Esophagus muscularis mucosa (tissue), 4 donors: Measurements from ENCODE around the gene MPRIP. TPM values are rescaled to one million over a fixed set of nuclear protein-coding genes. Genes with fewer than 3 reads are reported as not detected.

ENCODE experiments used
- DNase-seq: peaks from one replicate; pipeline ENCODE4 v3.0.0-alpha.2; 2017; ENCODE audit errors: extremely low spot score
- H3K27ac ChIP-seq, 4 donors: fragments of 200-600 bp; sonication (generic); replicated peaks in 1 of 4; 1 replicate in 3 of 4; 2 replicates in 1 of 4; pipeline ENCODE4 v1.5.1; 2016 to 2019; ENCODE audit warnings: mild to moderate bottlenecking in 1 of 4
- H3K27me3 ChIP-seq, 4 donors: fragments of 200-600 bp; sonication (generic); one replicate each; pipeline versions ENCODE4 v1.5.1 to v1.6.0; 2016 to 2019
- H3K36me3 ChIP-seq, 4 donors: fragments of 200-600 bp; sonication (generic); one replicate each; pipeline ENCODE4 v1.5.1; 2016 to 2019
- H3K4me1 ChIP-seq, 4 donors: fragments of 200-600 bp; sonication (generic); one replicate each; pipeline ENCODE4 v1.5.1; 2016 to 2019
- H3K4me3 ChIP-seq, 4 donors: fragments of 200-600 bp; sonication (generic); 1 replicate in 2 of 4; 2 replicates in 2 of 4; pipeline ENCODE4 v1.5.1; 2016 to 2019; ENCODE audit warnings: mild to moderate bottlenecking in 4 of 4, moderate library complexity in 1 of 4
- H3K9me3 ChIP-seq, 4 donors: fragments of 200-600 bp; sonication (generic); 1 replicate in 3 of 4; 2 replicates in 1 of 4; pipeline ENCODE4 v1.5.1; 2016 to 2019
- EP300 ChIP-seq: sonication (generic); formaldehyde crosslinking; IDR thresholded peaks from one replicate; pipeline ENCODE4 v1.6.1; 2017; ENCODE audit warnings: antibody characterized with exemption
- POLR2A ChIP-seq: fragments of 450-650 bp; IDR thresholded peaks from one replicate; pipeline ENCODE4 v1.6.1; 2017; ENCODE audit warnings: antibody characterized with exemption, moderate library complexity, mild to moderate bottlenecking, low read depth
- POLR2AphosphoS5 ChIP-seq, 2 donors: sonication (generic); formaldehyde crosslinking; IDR thresholded peaks; one replicate each; pipeline ENCODE4 v1.6.1; 2017; ENCODE audit warnings: antibody characterized with exemption in 2 of 2
- WGBS: methylation state at CpG from one replicate; pipeline ENCODE4 v1.1.5; 2018; 5-methylcytosine and 5-hydroxymethylcytosine counted together
- intact Hi-C: fragments of 100-400 bp; cut with DNase I; formaldehyde crosslinking; loops from one replicate; pipeline ENCODE4 v1.15.1; 2023
- total RNA-seq, 4 donors: library from RNA; depleted of rRNA; stranded (reverse); fragments of >200 nt; gene quantifications; one replicate each; pipeline versions ENCODE4 v1.1.0 to v1.2.1, GENCODE V29; 2016
- TF ChIP-seq, protein P1 (sequence below), 3 experiments: fragments of 200-600 bp in 2 of 3; fragments of 450-650 bp in 1 of 3; sonication (generic) in 2 of 3; IDR thresholded peaks; one replicate each; pipeline ENCODE4 v1.5.1; 2017 to 2019; ENCODE audit warnings: antibody characterized with exemption in 3 of 3, mild to moderate bottlenecking in 2 of 3, moderate library complexity in 1 of 3

MPRIP gene
- total RNA-seq, 4 donors from 2014 or later: 108 to 194 (median 129) TPM

DNA sequence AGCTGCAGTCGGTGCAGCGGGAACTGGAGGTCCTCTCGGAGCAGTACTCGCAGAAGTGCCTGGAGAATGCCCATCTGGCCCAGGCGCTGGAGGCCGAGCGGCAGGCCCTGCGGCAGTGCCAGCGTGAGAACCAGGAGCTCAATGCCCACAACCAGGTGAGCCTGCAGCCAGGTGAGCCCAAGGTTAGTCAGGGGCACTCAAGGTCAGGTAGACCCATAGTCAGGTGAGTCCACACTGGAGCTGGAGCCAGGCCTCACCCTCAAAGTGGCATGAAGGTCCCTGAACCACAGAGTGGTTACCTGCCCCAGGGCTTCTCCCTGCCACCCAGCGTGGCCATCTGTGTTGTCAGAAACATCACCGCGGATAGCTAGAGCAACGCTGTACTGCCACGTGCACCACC is 131.7 kb downstream of the MPRIP start:
- TF ChIP-seq, protein P1, sequence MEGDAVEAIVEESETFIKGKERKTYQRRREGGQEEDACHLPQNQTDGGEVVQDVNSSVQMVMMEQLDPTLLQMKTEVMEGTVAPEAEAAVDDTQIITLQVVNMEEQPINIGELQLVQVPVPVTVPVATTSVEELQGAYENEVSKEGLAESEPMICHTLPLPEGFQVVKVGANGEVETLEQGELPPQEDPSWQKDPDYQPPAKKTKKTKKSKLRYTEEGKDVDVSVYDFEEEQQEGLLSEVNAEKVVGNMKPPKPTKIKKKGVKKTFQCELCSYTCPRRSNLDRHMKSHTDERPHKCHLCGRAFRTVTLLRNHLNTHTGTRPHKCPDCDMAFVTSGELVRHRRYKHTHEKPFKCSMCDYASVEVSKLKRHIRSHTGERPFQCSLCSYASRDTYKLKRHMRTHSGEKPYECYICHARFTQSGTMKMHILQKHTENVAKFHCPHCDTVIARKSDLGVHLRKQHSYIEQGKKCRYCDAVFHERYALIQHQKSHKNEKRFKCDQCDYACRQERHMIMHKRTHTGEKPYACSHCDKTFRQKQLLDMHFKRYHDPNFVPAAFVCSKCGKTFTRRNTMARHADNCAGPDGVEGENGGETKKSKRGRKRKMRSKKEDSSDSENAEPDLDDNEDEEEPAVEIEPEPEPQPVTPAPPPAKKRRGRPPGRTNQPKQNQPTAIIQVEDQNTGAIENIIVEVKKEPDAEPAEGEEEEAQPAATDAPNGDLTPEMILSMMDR (IDR thresholded peaks at IDR 0.05): no peak
- TF ChIP-seq EP300 (no peak), POLR2A (no peak), POLR2AphosphoS5 (IDR thresholded peaks at IDR 0.05) (no peak)
- Histone ChIP-seq H3K27me3 (no peaks in the 10 kb centered on the region), H3K4me3 (no peak overlapping the region), H3K4me1 (peaks cover 0 to 22% (median 10%) of the 10 kb centered on the region in 4 donors), H3K36me3 (peaks cover 55 to 98% (median 82%) of the 10 kb centered on the region in 4 donors), H3K27ac (no peak overlapping the region), H3K9me3 (no peaks in the 10 kb centered on the region)
- 95% methylated on average over 5 of the region's 14 CpGs for WGBS
- no peak for DNase-seq
- intact Hi-C loops: no loop called here

DNA sequence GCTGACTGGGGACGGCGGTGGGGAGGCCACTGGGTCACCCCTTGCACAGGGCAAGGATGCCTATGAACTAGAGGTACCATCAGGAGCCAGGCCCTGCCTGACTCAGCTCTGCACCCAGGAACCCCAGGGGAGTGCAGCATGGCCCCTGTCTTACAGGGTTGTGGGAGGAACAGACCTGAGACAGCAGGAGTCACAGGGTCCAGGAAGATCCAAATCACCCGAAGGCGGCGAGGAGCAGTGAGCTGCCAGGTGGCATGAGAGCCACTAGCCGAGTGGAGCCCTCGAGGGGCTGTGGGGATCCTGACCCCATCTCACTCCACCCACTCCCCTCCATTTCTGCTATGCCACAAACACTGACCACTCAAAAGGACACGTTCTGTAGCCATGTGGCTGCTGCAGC is 133.1 kb downstream of the MPRIP start:
- peaks cover 65 to 100% (median 94%) of the 10 kb centered on the region in 4 donors for H3K36me3 ChIP-seq
- no peak overlapping the region for H3K27ac ChIP-seq
- H3K27me3 ChIP-seq: no peaks in the 10 kb centered on the region
- intact Hi-C loops: no loop called here
- H3K4me1 ChIP-seq: peaks cover 0 to 27% (median 9%) of the 10 kb centered on the region in 4 donors
- WGBS: 97% methylated on average over 5 of the region's 8 CpGs
- H3K4me3 ChIP-seq: no peak overlapping the region
- no peaks in the 10 kb centered on the region for H3K9me3 ChIP-seq
- no peak for DNase-seq
- TF ChIP-seq, protein P1 (IDR thresholded peaks at IDR 0.05): no peak
- TF ChIP-seq POLR2A (no peak), POLR2AphosphoS5 (IDR thresholded peaks at IDR 0.05) (no peak), EP300 (no peak)

DNA sequence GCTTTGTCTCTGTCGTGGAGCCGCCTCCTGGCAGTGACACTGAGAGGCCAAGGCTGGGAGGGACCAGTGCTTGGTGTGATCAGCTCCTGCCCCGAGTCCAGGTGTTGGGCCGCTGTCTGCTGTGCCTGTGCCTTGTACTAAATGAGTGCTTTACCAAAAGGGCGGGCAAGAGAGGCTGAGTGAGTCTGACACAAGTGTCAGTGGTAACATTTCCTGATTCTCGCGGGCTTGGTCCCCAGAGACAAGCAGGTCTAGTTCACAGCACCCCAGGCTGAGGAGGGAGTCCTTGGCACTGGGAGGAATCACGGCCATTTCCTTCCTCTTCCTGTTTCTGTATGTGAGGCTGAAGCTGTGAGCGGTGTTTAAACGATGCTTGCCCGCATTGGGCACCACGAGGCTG is 133.7 kb downstream of the MPRIP start:
- Histone ChIP-seq H3K27ac (no peak overlapping the region), H3K9me3 (no peaks in the 10 kb centered on the region), H3K27me3 (no peaks in the 10 kb centered on the region), H3K4me3 (no peak overlapping the region), H3K4me1 (peaks cover 0 to 26% (median 7%) of the 10 kb centered on the region in 4 donors), H3K36me3 (peaks cover 70 to 100% (median 98%) of the 10 kb centered on the region in 4 donors)
- intact Hi-C loops: no loop called here
- TF ChIP-seq, protein P1 (IDR thresholded peaks at IDR 0.05): no peak
- TF ChIP-seq POLR2AphosphoS5 (IDR thresholded peaks at IDR 0.05) (no peak), EP300 (no peak), POLR2A (no peak)
- WGBS: 80% methylated on average over 5 of the region's 12 CpGs
- DNase-seq: no peak

DNA sequence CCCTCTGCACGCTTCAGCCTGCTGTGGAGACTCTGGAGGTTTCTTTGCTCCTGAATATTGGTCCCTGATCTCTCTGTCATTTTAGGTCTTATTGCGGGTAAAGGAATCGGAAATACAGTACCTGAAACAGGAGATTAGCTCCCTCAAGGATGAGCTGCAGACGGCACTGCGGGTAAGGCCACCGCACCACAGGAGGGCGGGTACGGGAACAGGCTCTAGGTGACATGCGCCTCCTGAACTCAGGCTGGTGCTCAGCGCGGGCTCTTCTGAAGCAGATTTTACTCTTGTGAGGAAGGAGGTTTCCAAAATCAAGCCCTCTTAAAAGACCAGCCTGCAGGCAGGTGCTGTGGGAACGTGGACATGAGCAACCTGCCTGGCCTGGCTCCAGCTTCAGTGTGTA is 134.1 kb downstream of the MPRIP start:
- TF ChIP-seq, protein P1 (IDR thresholded peaks at IDR 0.05): no peak
- TF ChIP-seq POLR2A (no peak), EP300 (no peak), POLR2AphosphoS5 (IDR thresholded peaks at IDR 0.05) (no peak)
- Histone ChIP-seq H3K27me3 (no peaks in the 10 kb centered on the region), H3K9me3 (no peaks in the 10 kb centered on the region), H3K27ac (no peak overlapping the region), H3K4me1 (peaks cover 0 to 26% (median 7%) of the 10 kb centered on the region in 4 donors), H3K36me3 (peaks cover 74 to 100% (median 100%) of the 10 kb centered on the region in 4 donors), H3K4me3 (no peak overlapping the region)
- WGBS: 95% methylated on average over 10 of the region's 12 CpGs
- DNase-seq: no peak
- intact Hi-C loops: no loop called here

DNA sequence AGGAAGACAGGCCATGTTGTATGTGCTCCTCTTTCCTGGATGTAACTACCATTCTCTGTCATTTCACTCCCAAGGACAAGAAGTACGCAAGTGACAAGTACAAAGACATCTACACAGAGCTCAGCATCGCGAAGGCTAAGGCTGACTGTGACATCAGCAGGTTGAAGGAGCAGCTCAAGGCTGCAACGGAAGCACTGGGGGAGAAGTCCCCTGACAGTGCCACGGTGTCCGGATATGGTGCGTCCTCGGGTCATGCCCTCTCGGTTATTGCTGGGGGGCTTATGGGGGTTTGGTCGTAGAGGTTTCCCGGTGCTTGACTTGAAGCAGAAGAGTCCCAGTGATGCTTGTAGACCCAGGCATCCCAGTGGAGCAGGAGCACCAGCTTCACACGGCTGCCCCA is 134.9 kb downstream of the MPRIP start:
- DNase-seq: no peak
- WGBS: 89% methylated on average over 12 of the region's 12 CpGs
- intact Hi-C loops: no loop called here
- H3K4me1 ChIP-seq: peaks cover 0 to 20% (median 4%) of the 10 kb centered on the region in 4 donors
- no peaks in the 10 kb centered on the region for H3K27me3 ChIP-seq
- H3K9me3 ChIP-seq: no peaks in the 10 kb centered on the region
- no peak overlapping the region for H3K27ac ChIP-seq
- no peak overlapping the region for H3K4me3 ChIP-seq
- no peak for TF ChIP-seq POLR2AphosphoS5 (IDR thresholded peaks at IDR 0.05)
- TF ChIP-seq POLR2A: no peak
- TF ChIP-seq EP300: no peak
- TF ChIP-seq, protein P1 (IDR thresholded peaks at IDR 0.05): no peak
- H3K36me3 ChIP-seq: peaks cover 78 to 100% (median 100%) of the 10 kb centered on the region in 4 donors
